ENCODE measurements around the gene OPRL1. TPM values are rescaled to one million over a fixed set of nuclear protein-coding genes. Genes with fewer than 3 reads are reported as not detected.

The OPRL1 gene
- total RNA-seq, 2 donors from 2014 or later = 0.48 to 0.56 TPM

GRCh38 chr20:64102647-64103354 is 22.9 kb downstream of the OPRL1 start:
- H3K4me3 Mint-ChIP-seq = peak overlapping the region; percentile 32
- H3K27me3 Mint-ChIP-seq = peaks cover 6% of the 10 kb centered on the region
- no peaks in the 10 kb centered on the region for H3K36me3 Mint-ChIP-seq (ENCODE audit: low read depth)
- H3K27ac Mint-ChIP-seq = no peak overlapping the region
- ATAC-seq (replicated peaks) = no peak
- H3K4me1 Mint-ChIP-seq = no peaks in the 10 kb centered on the region
- H3K9me3 Mint-ChIP-seq = no peaks in the 10 kb centered on the region

DNA sequence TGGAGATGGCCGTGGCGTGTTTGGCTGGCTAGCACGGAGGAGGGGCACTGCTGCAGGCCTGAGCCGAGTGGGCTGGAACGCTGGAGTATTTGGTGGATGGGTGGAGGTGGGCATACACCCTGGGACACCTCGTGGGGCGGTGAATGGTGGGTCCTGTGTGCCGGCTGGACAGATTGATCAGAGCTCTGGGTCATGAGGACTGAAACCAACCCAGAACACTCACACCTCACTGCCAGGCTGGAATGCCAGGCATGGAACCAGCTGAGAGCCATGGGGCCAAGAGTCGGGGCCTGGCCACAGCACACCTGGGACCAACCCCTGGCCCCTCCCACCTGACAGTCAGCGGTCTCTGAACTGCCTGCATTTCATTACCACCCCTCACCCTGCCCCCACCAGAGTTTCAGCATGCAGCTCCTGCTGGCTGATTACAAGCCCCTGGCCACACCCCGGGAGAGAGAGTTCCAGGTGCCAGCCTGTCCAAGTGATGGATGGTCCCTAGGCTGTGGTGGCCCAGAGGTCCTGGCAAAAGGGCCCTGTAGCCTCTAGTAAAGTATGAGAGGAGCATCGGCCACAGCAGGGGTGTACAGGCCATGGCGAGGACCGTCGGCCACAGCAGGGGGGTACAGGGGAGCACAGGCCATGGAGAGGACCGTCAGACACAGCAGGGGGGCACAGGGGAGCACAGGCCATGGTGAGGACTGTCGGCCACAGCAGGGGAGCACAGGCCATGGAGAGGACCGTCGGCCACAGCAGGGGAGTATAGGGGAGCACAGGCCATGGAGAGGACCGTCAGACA is 24.2 kb downstream of the OPRL1 start:
- Mint-ChIP-seq H3K9me3 (no peaks in the 10 kb centered on the region), H3K36me3 (ENCODE audit: low read depth) (no peaks in the 10 kb centered on the region), H3K27ac (no peak overlapping the region), H3K27me3 (peaks cover 6% of the 10 kb centered on the region), H3K4me1 (no peaks in the 10 kb centered on the region), H3K4me3 (no peak overlapping the region)
- no peak for ATAC-seq (replicated peaks)

DNA sequence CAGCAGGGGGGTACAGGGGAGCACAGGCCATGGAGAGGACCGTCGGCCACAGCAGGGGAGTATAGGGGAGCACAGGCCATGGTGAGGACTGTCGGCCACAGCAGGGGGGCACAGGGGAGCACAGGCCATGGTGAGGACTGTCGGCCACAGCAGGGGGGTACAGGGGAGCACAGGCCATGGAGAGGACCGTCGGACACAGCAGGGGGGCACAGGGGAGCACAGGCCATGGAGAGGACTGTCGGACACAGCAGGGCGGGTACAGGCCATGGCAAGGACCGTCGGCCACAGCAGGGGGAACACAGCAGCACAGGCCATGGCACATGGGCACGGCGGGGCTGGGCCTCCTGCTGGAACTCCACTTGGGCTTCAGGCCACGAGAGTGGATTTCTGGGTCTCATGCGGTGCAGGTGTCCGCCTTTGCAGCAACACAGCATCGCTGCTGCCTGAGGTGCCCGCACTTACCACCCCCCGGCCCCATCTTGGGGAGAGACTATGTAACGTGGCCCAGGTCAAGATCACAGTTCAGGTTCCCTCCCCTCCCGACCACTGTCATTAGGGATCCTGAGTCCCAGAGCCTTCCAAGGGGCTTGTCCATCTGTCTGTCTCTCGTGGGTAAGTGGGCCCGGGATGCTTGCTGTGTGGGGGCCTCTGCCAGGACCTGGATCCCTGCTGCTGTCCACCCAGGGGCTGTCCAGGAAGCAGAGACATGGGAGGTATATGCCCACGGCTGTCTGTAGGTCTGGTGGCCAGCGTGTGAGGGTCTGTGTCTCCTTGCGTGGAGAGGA is 25.0 kb downstream of the OPRL1 start:
- ATAC-seq (replicated peaks) = no peak
- H3K36me3 Mint-ChIP-seq (ENCODE audit: low read depth) = no peaks in the 10 kb centered on the region
- H3K4me1 Mint-ChIP-seq = no peaks in the 10 kb centered on the region
- H3K9me3 Mint-ChIP-seq = no peaks in the 10 kb centered on the region
- peaks cover 6% of the 10 kb centered on the region for H3K27me3 Mint-ChIP-seq
- no peak overlapping the region for H3K27ac Mint-ChIP-seq
- H3K4me3 Mint-ChIP-seq = no peak overlapping the region

DNA sequence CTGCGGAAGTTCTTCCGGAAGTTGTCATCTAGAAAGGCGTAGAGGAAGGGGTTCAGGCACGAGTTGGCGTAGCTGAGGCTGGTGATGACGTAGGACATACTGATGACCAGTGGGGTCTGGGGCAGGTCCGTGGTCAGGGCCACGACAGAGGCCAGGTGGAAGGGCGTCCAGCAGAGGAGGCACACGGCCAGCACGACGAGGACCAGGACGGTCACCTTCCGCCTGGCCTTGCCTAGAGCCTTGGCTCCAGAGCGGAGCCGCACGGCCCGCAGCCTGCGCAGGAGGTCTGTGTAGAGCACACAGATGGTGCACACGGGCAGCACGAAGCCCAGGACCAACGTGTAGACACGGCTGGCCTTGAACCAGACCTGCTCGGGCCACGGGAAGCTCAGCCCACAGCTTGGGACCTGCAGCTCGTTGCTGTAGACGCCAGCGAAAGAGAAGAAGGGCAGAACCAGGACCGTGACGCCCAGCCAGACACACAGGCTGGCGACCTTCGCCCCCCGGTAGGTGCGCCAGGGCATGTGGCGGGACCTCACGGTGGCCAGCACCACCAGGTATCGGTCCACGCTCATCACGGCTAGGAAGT is 26.1 kb downstream of the OPRL1 start:
- no peaks in the 10 kb centered on the region for H3K9me3 Mint-ChIP-seq
- no peak for ATAC-seq (replicated peaks)
- H3K27ac Mint-ChIP-seq = no peak overlapping the region
- no peaks in the 10 kb centered on the region for H3K36me3 Mint-ChIP-seq (ENCODE audit: low read depth)
- no peak overlapping the region for H3K4me3 Mint-ChIP-seq
- H3K27me3 Mint-ChIP-seq = peaks cover 6% of the 10 kb centered on the region
- no peaks in the 10 kb centered on the region for H3K4me1 Mint-ChIP-seq

DNA sequence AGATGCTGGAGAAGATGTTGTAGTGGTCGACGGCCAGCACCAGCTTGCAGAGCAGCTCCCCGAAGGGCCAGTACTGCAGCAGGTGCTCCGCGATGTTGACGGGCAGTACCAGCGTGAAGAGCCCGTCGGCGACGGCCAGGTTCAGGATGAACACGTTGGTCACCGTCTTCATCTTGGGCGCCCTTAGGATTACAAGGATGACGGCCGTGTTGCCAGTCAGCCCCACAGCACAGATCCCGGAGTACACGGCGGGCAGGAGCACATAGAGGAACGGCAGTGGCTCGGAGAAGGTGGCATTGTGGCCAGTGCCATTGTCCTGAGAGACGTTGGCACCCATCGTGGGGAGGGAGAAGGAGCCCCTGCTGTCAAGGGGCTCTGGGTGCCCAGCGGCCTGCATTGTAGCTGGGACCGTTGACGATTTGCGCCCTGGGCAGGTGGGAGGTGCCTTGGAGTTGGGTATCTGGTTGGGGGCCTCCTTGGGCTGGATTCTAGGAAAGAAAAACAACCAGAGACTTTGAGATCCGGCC is 26.6 kb downstream of the OPRL1 start:
- no peak overlapping the region for H3K4me3 Mint-ChIP-seq
- no peaks in the 10 kb centered on the region for H3K9me3 Mint-ChIP-seq
- H3K27me3 Mint-ChIP-seq = peaks cover 4% of the 10 kb centered on the region
- no peak overlapping the region for H3K27ac Mint-ChIP-seq
- H3K4me1 Mint-ChIP-seq = no peaks in the 10 kb centered on the region
- no peaks in the 10 kb centered on the region for H3K36me3 Mint-ChIP-seq (ENCODE audit: low read depth)
- no peak for ATAC-seq (replicated peaks)

- Mint-ChIP-seq H3K9me3 (no peaks in the 10 kb centered on the region), H3K27ac (no peak within 1 kb of the TSS), H3K27me3 (peaks cover 3% of the 10 kb centered on the region), H3K4me3 (no peak within 1 kb of the TSS), H3K36me3 (ENCODE audit: low read depth) (no peaks in the 10 kb centered on the region), H3K4me1 (no peaks in the 10 kb centered on the region)
- ATAC-seq (replicated peaks) = peak; percentile 19
Measured at GRCh38 chr20:64106981-64107735, 27.3 kb downstream of the OPRL1 start, which contains the start of gene NPBWR2. TSS of gene NPBWR2 (minus strand) at chr20:64107565. CDS start at chr20:64106831, 734 bp downstream.

DNA sequence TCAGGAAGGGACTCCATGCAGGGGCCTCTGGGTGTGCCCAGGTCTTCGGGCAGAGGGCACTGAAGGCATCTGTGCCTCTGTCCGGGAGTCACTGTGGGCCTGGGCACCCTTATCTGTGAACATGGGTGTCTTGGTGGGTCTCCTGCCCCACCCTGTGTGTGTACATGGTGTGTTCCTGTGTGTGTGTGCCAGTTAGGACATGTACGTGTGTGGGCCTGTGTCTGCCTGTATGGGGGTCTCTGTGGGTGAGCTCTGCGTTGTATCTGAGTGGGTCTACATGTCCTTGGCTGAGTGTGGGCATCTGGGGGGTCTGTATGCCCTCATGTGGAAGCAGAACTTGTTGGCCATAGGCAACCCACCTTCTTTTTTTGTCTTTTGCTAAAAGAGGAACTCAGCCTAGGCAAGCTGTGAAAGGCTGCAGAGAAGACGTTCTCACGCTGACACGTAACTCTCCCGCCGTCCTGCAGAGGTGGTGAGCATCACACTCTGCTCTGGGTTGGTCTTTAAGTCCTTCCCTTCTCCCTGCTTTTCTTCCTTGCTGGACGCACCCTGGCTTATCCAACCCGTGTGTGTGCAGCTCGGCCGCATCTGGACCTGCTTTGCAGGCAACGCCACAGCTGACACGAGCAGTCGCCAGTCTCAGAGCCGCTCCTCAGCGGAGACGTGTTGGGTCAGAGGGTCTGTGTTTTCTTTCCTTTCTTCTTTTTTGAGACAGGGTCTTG is 28.0 kb downstream of the OPRL1 start:
- ATAC-seq (replicated peaks) = no peak
- Mint-ChIP-seq H3K27me3 (no peaks in the 10 kb centered on the region), H3K36me3 (ENCODE audit: low read depth) (no peaks in the 10 kb centered on the region), H3K27ac (no peak overlapping the region), H3K9me3 (no peaks in the 10 kb centered on the region), H3K4me3 (no peak overlapping the region), H3K4me1 (no peaks in the 10 kb centered on the region)

DNA sequence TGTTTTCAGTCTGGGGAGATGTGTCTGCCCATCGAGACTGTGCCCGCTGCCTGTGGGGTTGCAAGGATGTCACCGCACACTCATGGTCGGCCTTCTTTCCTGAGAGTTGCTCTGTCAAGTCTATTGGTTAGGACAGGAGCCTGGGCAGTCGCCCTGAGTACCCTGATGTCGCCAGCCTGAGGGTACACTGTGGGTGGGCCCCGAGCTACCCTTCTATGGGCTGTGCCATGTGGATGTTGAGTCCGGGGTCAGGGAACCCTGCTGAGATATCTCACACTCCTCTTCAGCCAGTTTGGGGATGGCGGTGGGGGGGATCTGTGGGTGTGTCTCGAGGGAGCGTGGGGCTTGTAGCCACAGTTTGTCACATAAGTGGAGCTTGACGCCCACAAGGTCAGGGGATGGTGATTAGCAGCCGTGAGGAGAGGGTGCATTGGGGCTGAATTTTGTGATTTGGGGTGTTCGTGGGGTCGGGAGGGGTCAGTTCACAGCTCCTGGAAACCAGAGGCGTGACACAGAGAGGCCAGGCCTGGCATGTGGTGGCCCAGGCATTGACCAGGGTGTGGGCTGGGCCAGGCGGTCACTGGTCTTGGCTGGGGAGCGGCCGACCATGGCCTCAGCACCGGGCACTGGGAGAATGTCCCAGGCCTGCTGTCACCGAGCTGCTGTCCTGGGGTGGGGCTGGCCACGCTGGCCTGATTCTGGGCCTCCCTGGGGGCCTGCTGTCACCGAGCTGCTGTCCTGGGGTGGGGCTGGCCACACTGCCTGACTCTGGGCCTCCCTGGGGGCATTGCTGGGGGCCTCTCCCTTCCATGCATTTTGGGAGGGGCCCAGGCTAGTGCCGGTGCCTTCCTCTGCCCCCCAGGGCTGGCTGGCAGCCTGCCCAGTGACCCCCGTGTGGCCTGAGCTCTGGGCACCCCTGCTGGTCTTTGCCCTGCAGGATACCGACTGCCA is 29.1 kb downstream of the OPRL1 start:
- Mint-ChIP-seq H3K27me3 (no peaks in the 10 kb centered on the region), H3K9me3 (no peaks in the 10 kb centered on the region), H3K4me1 (no peaks in the 10 kb centered on the region)

DNA sequence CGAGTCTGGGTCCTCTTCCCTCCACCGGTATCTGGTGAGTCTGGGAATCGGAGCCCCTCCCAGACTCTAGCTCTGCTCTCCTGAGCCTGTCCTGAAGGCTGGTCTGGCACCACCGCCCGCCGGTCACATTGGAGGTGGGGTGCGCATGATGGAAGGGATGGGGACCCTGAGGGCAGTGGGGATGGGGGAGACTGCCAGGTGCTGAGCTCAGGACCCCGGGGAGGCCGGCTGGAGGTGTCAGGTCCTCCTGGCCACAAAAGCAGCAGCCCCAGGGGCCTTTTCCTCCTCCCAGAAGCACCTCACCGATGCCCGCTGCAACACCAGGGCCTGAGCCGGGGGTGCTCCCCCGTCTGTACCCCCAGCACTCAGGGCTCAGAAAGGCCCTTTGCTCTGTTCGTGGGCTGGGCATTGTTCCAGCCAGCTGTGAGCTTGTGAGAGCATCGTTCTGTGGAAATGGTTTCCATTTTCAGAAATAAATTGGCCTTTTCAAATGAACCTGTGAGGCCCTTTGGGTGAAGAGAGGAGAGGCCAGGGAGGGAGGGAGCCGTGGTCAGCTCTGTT is 30.0 kb downstream of the OPRL1 start:
- Mint-ChIP-seq H3K36me3 (ENCODE audit: low read depth) (no peaks in the 10 kb centered on the region), H3K4me3 (no peak overlapping the region), H3K27ac (no peak overlapping the region)

More for the DNA sequence above, 29.1 kb downstream of the OPRL1 start:
- ATAC-seq (replicated peaks) = no peak
- Mint-ChIP-seq H3K4me3 (no peak overlapping the region), H3K36me3 (ENCODE audit: low read depth) (no peaks in the 10 kb centered on the region), H3K27ac (no peak overlapping the region)

GRCh38 chr20:64110411-64111068 is 30.7 kb downstream of the OPRL1 start:
- Mint-ChIP-seq H3K4me3 (no peak overlapping the region), H3K27me3 (no peaks in the 10 kb centered on the region), H3K36me3 (ENCODE audit: low read depth) (no peaks in the 10 kb centered on the region), H3K9me3 (no peaks in the 10 kb centered on the region), H3K4me1 (no peaks in the 10 kb centered on the region), H3K27ac (no peak overlapping the region)
- ATAC-seq (replicated peaks) = no peak

More for the DNA sequence above, 30.0 kb downstream of the OPRL1 start:
- ATAC-seq (replicated peaks) = no peak
- no peaks in the 10 kb centered on the region for H3K9me3 Mint-ChIP-seq
- no peaks in the 10 kb centered on the region for H3K27me3 Mint-ChIP-seq
- no peaks in the 10 kb centered on the region for H3K4me1 Mint-ChIP-seq

- H3K36me3 Mint-ChIP-seq (ENCODE audit: low read depth) = no peaks in the 10 kb centered on the region
Measured at GRCh38 chr20:64111841-64112641, 32.2 kb downstream of the OPRL1 start.

More at GRCh38 chr20:64111841-64112641, 32.2 kb downstream of the OPRL1 start:
- no peak for ATAC-seq (replicated peaks)
- Mint-ChIP-seq H3K4me1 (no peaks in the 10 kb centered on the region), H3K27me3 (no peaks in the 10 kb centered on the region), H3K27ac (no peak overlapping the region), H3K4me3 (no peak overlapping the region), H3K9me3 (no peaks in the 10 kb centered on the region)
